ENCODE measurements around the gene C10orf90.
"Not testable (repeated sequence)": the region's sequence is repeated elsewhere in the genome, so short reads cannot be mapped to it uniquely, and the experiment has no call there.

The C10orf90 gene

DNA sequence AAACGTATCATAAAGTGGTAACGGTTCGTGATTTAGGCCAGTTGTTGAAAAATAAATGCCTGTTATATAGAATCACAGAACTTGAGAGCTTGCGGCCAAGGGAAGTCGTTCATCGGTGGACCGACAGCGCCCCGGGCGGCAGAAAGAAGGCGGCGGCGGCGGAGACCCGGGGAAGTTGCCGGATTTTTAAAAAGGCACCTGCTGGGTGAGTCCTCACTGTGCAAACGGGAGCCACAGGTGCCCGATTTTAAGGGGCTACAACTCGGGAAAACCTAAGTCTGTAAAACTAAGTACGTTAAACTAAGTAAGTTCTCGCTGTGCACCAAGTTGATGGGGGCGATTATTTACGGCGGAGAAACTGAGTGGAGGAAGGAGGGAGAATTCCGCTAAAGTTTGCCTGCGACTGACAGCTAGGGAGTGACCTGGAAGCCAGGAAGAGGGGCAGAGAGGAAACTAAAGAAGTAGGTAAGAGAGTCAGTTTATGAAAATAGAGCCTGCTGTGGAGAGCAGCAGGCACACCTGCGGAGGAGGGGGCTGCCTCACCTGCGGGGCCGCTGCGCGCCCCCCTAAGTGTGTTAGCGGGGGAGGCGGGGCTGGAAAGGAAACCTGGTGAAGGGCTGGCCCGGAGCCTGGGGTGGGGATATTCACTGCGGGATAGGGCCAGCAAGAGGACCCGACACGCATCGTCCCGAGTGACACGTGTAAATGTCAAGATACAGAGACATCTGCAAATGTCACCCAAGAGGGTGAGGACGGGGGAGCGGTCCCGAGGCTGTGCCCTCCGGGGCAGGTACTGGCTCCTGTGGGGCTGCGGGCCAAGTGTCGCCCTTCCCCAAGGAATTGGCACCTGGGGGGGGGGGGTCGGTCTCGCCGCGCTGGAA, 283.2 kb downstream of the C10orf90 start:
- Histone ChIP-seq H4K20me1 (ENCODE audit: low read depth, low read length) (no peaks in the 10 kb centered on the region), H3K36me3 (ENCODE audit: low read length) (no peaks in the 10 kb centered on the region), H3F3A (ENCODE audit: insufficient read depth) (no peaks in the 10 kb centered on the region), H3K4me2 (ENCODE audit: low read depth, low read length, poor library complexity, severe bottlenecking) (no peak overlapping the region), H3K27me3 (ENCODE audit: low read length) (no peaks in the 10 kb centered on the region), H3K4me3 (ENCODE audit: insufficient read depth, low read length, poor library complexity, severe bottlenecking) (no peak overlapping the region), H3K79me2 (ENCODE audit: insufficient read depth, low read length) (no peaks in the 10 kb centered on the region), H3K27ac (ENCODE audit: low read depth, low read length) (no peak overlapping the region), H3K9ac (ENCODE audit: low read length) (no peak overlapping the region), H3K9me3 (ENCODE audit: insufficient read depth, low read length) (no peaks in the 10 kb centered on the region), H3K9me2 (replicated peaks; ENCODE audit: insufficient read depth, low read length) (no peaks in the 10 kb centered on the region), H2AFZ (ENCODE audit: low read depth, low read length, severe bottlenecking) (no peak overlapping the region)
- TF ChIP-seq EZH2phosphoT487 (conservative IDR thresholded peaks at IDR 0.05; ENCODE audit: low read length) = no peak
- TF ChIP-seq, protein P1, sequence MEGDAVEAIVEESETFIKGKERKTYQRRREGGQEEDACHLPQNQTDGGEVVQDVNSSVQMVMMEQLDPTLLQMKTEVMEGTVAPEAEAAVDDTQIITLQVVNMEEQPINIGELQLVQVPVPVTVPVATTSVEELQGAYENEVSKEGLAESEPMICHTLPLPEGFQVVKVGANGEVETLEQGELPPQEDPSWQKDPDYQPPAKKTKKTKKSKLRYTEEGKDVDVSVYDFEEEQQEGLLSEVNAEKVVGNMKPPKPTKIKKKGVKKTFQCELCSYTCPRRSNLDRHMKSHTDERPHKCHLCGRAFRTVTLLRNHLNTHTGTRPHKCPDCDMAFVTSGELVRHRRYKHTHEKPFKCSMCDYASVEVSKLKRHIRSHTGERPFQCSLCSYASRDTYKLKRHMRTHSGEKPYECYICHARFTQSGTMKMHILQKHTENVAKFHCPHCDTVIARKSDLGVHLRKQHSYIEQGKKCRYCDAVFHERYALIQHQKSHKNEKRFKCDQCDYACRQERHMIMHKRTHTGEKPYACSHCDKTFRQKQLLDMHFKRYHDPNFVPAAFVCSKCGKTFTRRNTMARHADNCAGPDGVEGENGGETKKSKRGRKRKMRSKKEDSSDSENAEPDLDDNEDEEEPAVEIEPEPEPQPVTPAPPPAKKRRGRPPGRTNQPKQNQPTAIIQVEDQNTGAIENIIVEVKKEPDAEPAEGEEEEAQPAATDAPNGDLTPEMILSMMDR (IDR thresholded peaks at IDR 0.05; ENCODE audit: insufficient read depth, low read length, poor library complexity, severe bottlenecking) = no peak

DNA sequence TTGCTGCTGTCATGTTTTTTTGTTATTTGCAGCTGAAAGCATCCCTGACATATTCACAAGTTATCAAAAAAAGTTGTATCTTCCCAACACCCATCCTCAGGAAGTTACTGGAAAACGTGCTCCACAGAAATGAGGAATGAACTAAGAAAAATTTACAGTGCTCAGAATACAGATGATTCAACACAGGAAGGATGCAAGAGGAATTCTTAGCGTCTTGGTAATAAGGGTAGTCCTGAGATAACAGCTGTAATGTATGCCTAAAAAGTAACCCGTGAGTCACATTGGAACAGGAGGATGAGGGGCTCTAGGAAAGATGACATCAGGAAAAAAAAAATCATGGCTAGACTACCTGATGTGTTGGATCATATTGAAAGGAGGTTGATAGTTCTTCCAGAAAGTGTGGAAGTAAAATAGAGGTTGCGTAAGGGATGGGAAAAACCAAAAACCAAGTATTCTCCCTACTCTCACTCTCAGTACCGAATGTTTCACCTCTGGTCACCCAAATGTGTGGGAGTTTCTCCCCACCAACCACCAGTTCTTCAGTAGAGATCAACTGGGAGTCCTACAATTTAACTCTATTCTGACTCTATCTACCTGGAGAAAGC, 286.1 kb downstream of the C10orf90 start:
- no peaks in the 10 kb centered on the region for H3F3A ChIP-seq (ENCODE audit: insufficient read depth)
- H3K4me2 ChIP-seq (ENCODE audit: low read depth, low read length, poor library complexity, severe bottlenecking) = no peak overlapping the region
- TF ChIP-seq EZH2phosphoT487 (conservative IDR thresholded peaks at IDR 0.05; ENCODE audit: low read length) = no peak
- no peak overlapping the region for H3K27ac ChIP-seq (ENCODE audit: low read depth, low read length)
- H3K9me3 ChIP-seq (ENCODE audit: insufficient read depth, low read length) = no peaks in the 10 kb centered on the region
- H3K4me3 ChIP-seq (ENCODE audit: insufficient read depth, low read length, poor library complexity, severe bottlenecking) = no peak overlapping the region
- H4K20me1 ChIP-seq (ENCODE audit: low read depth, low read length) = no peaks in the 10 kb centered on the region
- H3K9me2 ChIP-seq (replicated peaks; ENCODE audit: insufficient read depth, low read length) = no peaks in the 10 kb centered on the region
- no peak overlapping the region for H3K9ac ChIP-seq (ENCODE audit: low read length)
- no peaks in the 10 kb centered on the region for H3K27me3 ChIP-seq (ENCODE audit: low read length)
- no peaks in the 10 kb centered on the region for H3K79me2 ChIP-seq (ENCODE audit: insufficient read depth, low read length)
- H2AFZ ChIP-seq (ENCODE audit: low read depth, low read length, severe bottlenecking) = no peak overlapping the region
- H3K36me3 ChIP-seq (ENCODE audit: low read length) = no peaks in the 10 kb centered on the region

DNA sequence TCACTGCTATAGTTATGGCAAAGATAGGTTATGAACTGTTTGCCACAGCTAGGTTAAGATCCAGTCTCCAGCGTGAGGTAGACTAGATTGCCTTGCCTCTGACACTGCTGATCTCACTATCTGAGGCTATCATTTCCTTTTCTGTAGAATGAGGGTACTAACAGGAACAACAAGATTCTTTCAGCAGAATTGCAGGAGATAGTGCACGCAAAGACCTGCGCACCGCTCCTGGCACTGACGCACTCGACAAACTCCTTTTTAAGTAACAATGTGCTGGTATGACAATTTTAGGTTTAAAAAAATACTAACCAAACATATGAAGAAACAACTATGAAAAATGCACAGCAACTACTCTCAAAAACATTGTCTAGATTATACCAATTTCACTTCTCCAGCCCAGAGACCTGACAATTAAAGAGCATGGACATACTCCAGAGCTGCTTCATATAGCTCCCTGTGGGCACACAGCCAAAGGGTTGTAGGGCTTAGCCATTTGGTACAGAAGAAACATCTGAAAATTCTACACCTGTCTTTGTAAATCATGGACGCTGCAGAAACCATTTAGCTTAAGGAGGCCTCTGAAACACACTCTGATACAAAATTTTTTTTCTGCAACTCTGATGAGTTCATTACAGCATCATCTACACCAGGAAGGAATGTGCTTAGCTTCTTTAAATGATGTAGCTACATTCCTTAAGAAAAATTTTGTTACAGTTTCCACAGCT, 290.0 kb downstream of the C10orf90 start:
- no peak overlapping the region for H3K4me2 ChIP-seq (ENCODE audit: low read depth, low read length, poor library complexity, severe bottlenecking)
- no peaks in the 10 kb centered on the region for H3K27me3 ChIP-seq (ENCODE audit: low read length)
- H3K27ac ChIP-seq (ENCODE audit: low read depth, low read length) = no peak overlapping the region
- no peaks in the 10 kb centered on the region for H4K20me1 ChIP-seq (ENCODE audit: low read depth, low read length)
- H3K9me3 ChIP-seq (ENCODE audit: insufficient read depth, low read length) = no peaks in the 10 kb centered on the region
- no peak for TF ChIP-seq EZH2phosphoT487 (conservative IDR thresholded peaks at IDR 0.05; ENCODE audit: low read length)
- TF ChIP-seq, protein P1 (IDR thresholded peaks at IDR 0.05; ENCODE audit: insufficient read depth, low read length, poor library complexity, severe bottlenecking) = no peak
- no peak overlapping the region for H3K9ac ChIP-seq (ENCODE audit: low read length)
- no peaks in the 10 kb centered on the region for H3K79me2 ChIP-seq (ENCODE audit: insufficient read depth, low read length)
- no peaks in the 10 kb centered on the region for H3F3A ChIP-seq (ENCODE audit: insufficient read depth)
- H2AFZ ChIP-seq (ENCODE audit: low read depth, low read length, severe bottlenecking) = no peak overlapping the region
- no peaks in the 10 kb centered on the region for H3K36me3 ChIP-seq (ENCODE audit: low read length)
- H3K4me3 ChIP-seq (ENCODE audit: insufficient read depth, low read length, poor library complexity, severe bottlenecking) = no peak overlapping the region
- H3K9me2 ChIP-seq (replicated peaks; ENCODE audit: insufficient read depth, low read length) = no peaks in the 10 kb centered on the region

DNA sequence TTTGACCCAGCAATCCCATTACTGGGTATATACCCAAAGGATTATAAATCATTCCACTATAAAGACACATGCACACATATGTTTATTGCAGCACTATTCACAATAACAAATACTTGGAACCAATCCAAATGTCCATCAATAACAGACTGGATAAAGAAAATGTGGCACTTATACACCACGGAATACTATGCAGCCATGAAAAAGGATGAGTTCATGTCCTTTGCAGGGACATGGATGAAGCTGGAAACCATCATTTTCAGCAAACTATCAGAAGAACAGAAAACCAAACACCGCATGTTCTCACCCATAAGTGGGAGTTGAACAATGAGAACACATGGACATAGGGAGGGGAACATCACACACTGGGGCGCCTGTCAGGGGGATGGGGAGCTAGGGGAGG, 291.3 kb downstream of the C10orf90 start:
- H2AFZ ChIP-seq (ENCODE audit: low read depth, low read length, severe bottlenecking); H3K9me3 ChIP-seq (ENCODE audit: insufficient read depth, low read length); H3K79me2 ChIP-seq (ENCODE audit: insufficient read depth, low read length); H3K9me2 ChIP-seq (replicated peaks; ENCODE audit: insufficient read depth, low read length); H3F3A ChIP-seq (ENCODE audit: insufficient read depth); H3K4me3 ChIP-seq (ENCODE audit: insufficient read depth, low read length, poor library complexity, severe bottlenecking); H3K27ac ChIP-seq (ENCODE audit: low read depth, low read length); H3K9ac ChIP-seq (ENCODE audit: low read length); H4K20me1 ChIP-seq (ENCODE audit: low read depth, low read length); H3K4me2 ChIP-seq (ENCODE audit: low read depth, low read length, poor library complexity, severe bottlenecking); H3K27me3 ChIP-seq (ENCODE audit: low read length); H3K36me3 ChIP-seq (ENCODE audit: low read length): not testable (repeated sequence)

Data from SU-DHL-6 (cell line).